ENCODE results near the gene DDTL. TPM values are rescaled to one million over a fixed set of nuclear protein-coding genes. Genes with fewer than 3 reads are reported as not detected.

DDTL gene
- total RNA-seq, 6 experiments from 2014 or later: 0.26 to 0.66 (median 0.47) TPM

- no peak within 1 kb of the TSS for H3K4me3 Mint-ChIP-seq
These were observed 38.5 kb downstream of the DDTL start, which contains the start of gene GSTT4 for GRCh38 chr22:24005201-24005600. GSTT4 (minus strand) TSS chr22:24005453; CDS start chr22:24005356, 97 bp downstream.

GRCh38 chr22:24006207-24006913 is 39.7 kb downstream of the DDTL start:
- Mint-ChIP-seq H3K36me3 (ENCODE audit: low read depth) (no peaks in the 10 kb centered on the region), H3K27me3 (ENCODE audit: insufficient read depth) (peaks cover 26% of the 10 kb centered on the region), H3K9me3 (no peaks in the 10 kb centered on the region), H3K4me3 (no peak overlapping the region), H3K4me1 (ENCODE audit: low read depth) (0 out of 2 replicates have a peak, but pooled peaks cover 6% of the 10 kb centered on the region), H3K27ac (no peak overlapping the region)
- no peak for TF ChIP-seq CTCF (IDR thresholded peaks at IDR 0.05)
- DNase-seq: no peak

More at GRCh38 chr22:24005201-24005600, 38.5 kb downstream of the DDTL start, which contains the start of gene GSTT4:
- no peaks in the 10 kb centered on the region for H3K36me3 Mint-ChIP-seq (ENCODE audit: low read depth)
- H3K4me1 Mint-ChIP-seq (ENCODE audit: low read depth): no peaks in the 10 kb centered on the region
- H3K27me3 Mint-ChIP-seq (ENCODE audit: insufficient read depth): peaks cover 26% of the 10 kb centered on the region
- no peak within 1 kb of the TSS for H3K27ac Mint-ChIP-seq
- TF ChIP-seq CTCF (IDR thresholded peaks at IDR 0.05): no peak
- H3K9me3 Mint-ChIP-seq: no peaks in the 10 kb centered on the region
- no peak for DNase-seq

GRCh38 chr22:24006914-24007214 is 40.2 kb downstream of the DDTL start:
- Mint-ChIP-seq H3K27ac (no peak overlapping the region), H3K4me3 (no peak overlapping the region), H3K9me3 (no peaks in the 10 kb centered on the region), H3K27me3 (ENCODE audit: insufficient read depth) (peaks cover 26% of the 10 kb centered on the region), H3K4me1 (ENCODE audit: low read depth) (0 out of 2 replicates have a peak, but pooled peaks cover 6% of the 10 kb centered on the region), H3K36me3 (ENCODE audit: low read depth) (no peaks in the 10 kb centered on the region)
- no peak for TF ChIP-seq CTCF (IDR thresholded peaks at IDR 0.05)
- DNase-seq: no peak

GRCh38 chr22:24007253-24008021 is 40.7 kb downstream of the DDTL start:
- DNase-seq: no peak
- TF ChIP-seq CTCF (IDR thresholded peaks at IDR 0.05): no peak
- H3K4me3 Mint-ChIP-seq: no peak overlapping the region
- peaks cover 11% of the 10 kb centered on the region for H3K4me1 Mint-ChIP-seq (ENCODE audit: low read depth)
- H3K36me3 Mint-ChIP-seq (ENCODE audit: low read depth): no peaks in the 10 kb centered on the region
- no peaks in the 10 kb centered on the region for H3K9me3 Mint-ChIP-seq
- H3K27me3 Mint-ChIP-seq (ENCODE audit: insufficient read depth): peaks cover 20% of the 10 kb centered on the region
- H3K27ac Mint-ChIP-seq: no peak overlapping the region

DNA sequence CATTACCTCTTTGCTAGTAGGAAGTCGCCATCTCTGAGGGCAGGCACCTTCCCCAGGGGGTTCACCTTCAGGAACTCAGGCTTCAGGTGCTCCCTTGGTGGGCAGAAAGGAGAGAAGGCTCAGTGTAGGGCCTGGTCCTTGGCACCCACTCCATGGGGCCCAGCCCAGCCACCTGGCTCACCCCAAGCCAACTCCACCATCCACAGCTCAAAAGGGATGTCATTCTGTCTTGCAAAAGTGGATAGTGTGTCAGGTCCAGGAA is 41.3 kb downstream of the DDTL start:
- no peak for DNase-seq
- no peak overlapping the region for H3K4me3 Mint-ChIP-seq
- TF ChIP-seq CTCF (IDR thresholded peaks at IDR 0.05): no peak
- no peaks in the 10 kb centered on the region for H3K36me3 Mint-ChIP-seq (ENCODE audit: low read depth)
- H3K27me3 Mint-ChIP-seq (ENCODE audit: insufficient read depth): peaks cover 20% of the 10 kb centered on the region
- H3K27ac Mint-ChIP-seq: no peak overlapping the region
- H3K4me1 Mint-ChIP-seq (ENCODE audit: low read depth): peaks cover 14% of the 10 kb centered on the region
- H3K9me3 Mint-ChIP-seq: no peaks in the 10 kb centered on the region
